ENCODE results near the gene RTBDN.

GRCh38 chr19:12800466-12800770 is 34.0 kb downstream of the RTBDN start:
- no peak for TF ChIP-seq CTCF (IDR thresholded peaks at IDR 0.05)
- no peak for TF ChIP-seq POLR2A (IDR thresholded peaks at IDR 0.05)
